OCI-LY1 (cell line): ENCODE results near the gene PLA2G4B.

ENCODE experiments used
- CTCF ChIP-seq: fragments of 200-600 bp; sonication (generic), shearing (Covaris generic); IDR thresholded peaks from 2 replicates; pipeline ENCODE4 v1.5.1; 2017; ENCODE audit warnings: mild to moderate bottlenecking, antibody characterized with exemption, low read length, moderate library complexity, mixed read lengths
- EZH2 ChIP-seq: fragments of 200-600 bp; sonication (generic), shearing (Covaris generic); IDR thresholded peaks from 2 replicates; pipeline ENCODE4 v1.8.0; 2017; ENCODE audit warnings: borderline replicate concordance, mixed run types, mild to moderate bottlenecking, antibody characterized with exemption, low read length, moderate library complexity, mixed read lengths

GRCh38 chr15:41881920-41882688 is 43.5 kb downstream of the PLA2G4B start:
- TF ChIP-seq CTCF (no peak), EZH2 (no peak)
